Cortex of kidney (tissue), 1 donor: ENCODE data around the gene SLC22A25.
"Not testable (repeated sequence)": the region's sequence is repeated elsewhere in the genome, so short reads cannot be mapped to it uniquely, and the experiment has no call there.

Experiments used
- DNase-seq: peaks from one replicate; lab custom pipeline; 2025; lab: John Stamatoyannopoulos, UW

SLC22A25 gene

GRCh38 chr11:63243533-63243932 is at the start of gene SLC22A25:
SLC22A25 (minus strand) TSS chr11:63243599; CDS start chr11:63229652, 13,947 bp downstream.
- DNase-seq: no peak

DNA sequence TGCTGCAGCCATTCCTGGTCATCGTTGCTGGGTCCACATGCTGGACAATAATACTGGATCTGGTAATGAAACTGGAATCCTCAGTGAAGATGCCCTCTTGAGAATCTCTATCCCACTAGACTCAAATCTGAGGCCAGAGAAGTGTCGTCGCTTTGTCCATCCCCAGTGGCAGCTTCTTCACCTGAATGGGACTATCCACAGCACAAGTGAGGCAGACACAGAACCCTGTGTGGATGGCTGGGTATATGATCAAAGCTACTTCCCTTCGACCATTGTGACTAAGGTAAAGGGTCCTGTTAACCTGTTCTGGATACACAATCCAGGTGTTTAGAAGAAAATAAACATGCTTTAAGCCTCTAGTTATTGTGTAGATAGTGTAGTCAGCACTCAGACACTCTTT is 46.9 kb upstream of the SLC22A25 start:
- no peak for DNase-seq

GRCh38 chr11:63289658-63290057 is 46.3 kb upstream of the SLC22A25 start:
- DNase-seq: no peak

DNA sequence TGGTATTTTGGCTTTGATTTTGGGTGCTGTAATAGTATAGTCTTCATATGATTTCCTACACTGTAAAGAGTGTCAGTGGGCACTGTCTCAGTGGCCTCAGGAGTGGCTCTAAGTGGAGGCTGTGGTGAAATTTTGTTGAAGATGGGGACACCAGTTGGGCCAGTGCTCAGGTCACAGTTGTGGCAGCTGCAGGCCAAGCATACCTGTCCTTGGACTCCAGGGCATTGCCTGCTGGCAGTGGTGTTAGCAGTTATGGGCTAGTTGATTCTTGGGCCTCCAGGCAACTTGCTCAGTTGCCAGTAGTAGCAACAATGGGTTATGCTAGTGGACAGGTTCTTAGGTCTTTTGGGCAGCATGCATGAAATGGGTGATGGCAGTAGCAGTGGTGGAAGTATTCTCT is 39.2 kb upstream of the SLC22A25 start:
- DNase-seq: no peak

GRCh38 chr11:63280920-63281319 is 37.5 kb upstream of the SLC22A25 start:
- no peak for DNase-seq

GRCh38 chr11:63277345-63277943 is 34.0 kb upstream of the SLC22A25 start:
- no peak for DNase-seq

- no peak for DNase-seq
These were observed 31.4 kb upstream of the SLC22A25 start for GRCh38 chr11:63274776-63275175.

- DNase-seq: no peak
These were observed 30.3 kb upstream of the SLC22A25 start for GRCh38 chr11:63273685-63274084.

DNA sequence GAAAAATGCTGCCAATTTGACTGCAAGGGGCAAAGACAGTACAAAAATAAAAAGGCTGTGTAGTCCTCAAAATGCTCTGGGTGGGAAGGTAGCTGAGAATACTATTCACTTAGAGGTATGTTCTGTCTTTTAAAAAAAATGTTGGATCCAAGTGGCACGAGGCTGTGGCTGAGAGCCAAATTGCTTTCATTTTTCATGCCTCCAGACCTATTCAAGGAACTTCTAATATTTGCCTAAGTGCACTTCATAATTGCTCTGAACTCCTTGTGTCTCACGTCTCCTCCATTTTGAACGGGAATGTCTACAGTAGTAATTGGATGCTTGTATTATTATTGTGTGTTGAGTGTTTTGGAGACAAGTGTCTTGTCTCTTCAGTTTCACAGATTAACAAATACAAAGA is 19.1 kb upstream of the SLC22A25 start:
- DNase-seq: no peak

GRCh38 chr11:63251312-63251711 is 7.9 kb upstream of the SLC22A25 start:
- DNase-seq: no peak

- DNase-seq: no peak
These were observed 7.0 kb upstream of the SLC22A25 start for GRCh38 chr11:63250162-63251050.

DNA sequence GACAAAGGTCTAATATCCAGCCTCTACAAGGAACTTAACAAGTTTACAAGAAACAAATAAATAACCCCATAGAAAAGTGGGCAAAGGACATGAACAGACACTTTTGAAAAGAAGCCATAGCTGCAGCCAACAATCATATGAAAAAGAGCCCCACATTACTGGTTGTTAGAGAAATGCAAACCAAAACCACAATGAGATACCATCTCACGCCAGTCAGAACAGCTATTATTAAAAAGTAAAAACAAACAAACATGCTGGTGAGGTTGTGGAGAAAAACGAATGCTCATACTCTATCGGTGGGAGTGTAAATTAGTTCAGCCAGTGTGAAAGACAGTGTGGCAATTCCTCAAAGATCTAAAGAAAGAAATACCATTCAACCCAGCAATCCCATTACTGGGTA is 5.6 kb upstream of the SLC22A25 start:
- no peak for DNase-seq

DNA sequence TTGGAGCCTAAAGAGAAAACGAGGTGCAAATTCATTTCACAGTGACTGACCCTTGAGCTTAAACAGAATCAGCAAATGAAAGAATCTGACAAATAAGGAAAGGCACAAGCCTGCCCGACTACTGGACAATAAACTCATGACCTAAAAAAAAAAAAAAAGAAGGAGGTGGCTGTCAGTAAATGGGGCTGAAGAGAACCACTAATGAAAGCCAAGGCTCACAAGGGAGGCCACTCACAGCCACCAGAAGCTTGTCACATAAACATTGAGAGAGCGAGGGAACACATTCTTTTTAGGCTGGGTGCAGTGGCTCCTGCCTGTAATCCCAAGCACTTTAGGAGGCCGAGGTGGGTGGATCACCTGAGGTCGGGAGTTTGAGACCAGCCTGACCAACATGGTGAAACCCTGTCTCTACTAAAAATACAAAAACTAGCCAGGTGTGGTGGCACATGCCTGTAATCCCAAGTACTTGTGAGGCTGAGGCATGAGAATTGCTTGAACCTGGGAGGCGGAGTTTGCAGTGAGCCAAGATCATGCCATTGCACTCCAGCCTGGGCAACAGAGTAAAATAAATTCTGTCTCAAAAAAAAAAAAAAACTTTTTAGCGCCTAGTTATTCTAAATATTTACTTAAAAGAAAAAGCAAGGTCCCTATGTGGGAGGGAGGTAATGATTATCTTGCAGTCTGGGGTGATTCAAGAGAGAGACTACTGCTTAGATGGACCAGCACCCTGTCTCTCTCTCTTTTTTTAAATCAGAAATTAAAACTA is 4.0 kb upstream of the SLC22A25 start:
- DNase-seq: not testable (repeated sequence)

- no peak for DNase-seq
These were observed 2.6 kb upstream of the SLC22A25 start for GRCh38 chr11:63246045-63246444.

DNA sequence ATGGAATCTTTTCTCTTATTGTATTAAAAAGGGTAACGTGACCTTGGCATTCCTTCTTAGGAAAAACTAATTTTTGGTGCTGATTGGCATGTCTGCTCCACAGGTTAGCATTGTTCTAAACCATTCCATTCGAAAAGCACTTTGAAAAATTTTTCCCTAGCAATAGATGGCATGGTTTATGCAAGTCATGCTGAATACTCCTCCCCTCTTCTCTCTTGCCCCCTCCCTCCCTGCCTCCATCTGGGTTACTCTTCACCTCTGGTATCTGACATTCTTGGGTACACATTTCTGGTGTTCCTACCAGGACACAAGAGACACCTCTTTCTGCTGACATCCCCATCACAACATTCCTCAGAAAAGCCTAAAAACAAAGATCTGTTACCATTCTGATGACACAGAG is 1.5 kb upstream of the SLC22A25 start:
- DNase-seq: no peak

- no peak for DNase-seq
These were observed 1.2 kb downstream of the SLC22A25 start for GRCh38 chr11:63242089-63242781.

DNA sequence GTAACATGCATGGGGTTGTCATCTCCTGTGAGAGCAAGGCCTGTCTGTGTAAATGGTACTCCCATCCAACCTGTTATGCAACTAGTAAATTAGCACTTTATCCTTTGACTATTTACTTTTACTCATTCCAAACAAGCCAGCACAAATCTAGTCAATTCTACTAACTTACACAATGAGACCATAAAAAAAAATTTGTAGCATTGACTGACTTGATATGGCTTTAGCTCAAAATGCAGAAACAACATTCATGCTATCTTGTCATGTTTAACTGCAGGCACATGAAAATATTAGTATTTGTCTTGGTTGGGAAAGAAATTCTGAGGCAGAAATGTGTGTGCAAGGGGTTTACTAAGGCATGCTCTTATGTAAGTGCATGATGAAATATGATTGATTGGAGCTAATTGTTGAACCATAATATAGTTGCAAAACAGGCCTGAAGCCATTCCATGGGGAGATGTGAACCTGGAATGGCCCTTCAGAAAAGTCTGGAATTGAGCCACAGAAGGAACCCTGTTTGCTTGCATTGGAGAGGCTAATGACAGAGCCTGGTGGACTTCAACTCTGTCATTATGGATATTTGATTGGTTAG is 2.5 kb downstream of the SLC22A25 start:
- DNase-seq: no peak

DNA sequence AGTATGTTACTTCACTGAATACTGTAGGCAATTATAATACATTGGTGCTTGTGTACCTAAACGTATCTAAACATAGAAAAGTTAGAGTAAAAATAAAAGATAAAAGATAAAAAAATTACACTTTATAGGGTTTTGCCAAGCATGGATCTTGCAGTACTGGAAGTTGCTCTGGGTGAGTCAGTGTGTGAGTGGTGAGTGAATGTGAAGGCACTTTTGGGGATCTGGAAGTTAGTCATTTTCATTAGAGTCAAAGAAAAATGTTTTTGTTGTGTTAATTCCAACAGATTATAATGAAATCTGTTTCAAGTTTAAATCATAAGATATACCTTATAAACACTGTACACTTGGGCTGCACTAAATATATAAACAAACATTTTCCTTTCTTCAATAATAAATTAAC is 3.3 kb downstream of the SLC22A25 start:
- DNase-seq: no peak

- DNase-seq: no peak
These were observed 4.1 kb downstream of the SLC22A25 start for GRCh38 chr11:63239254-63239653.

- DNase-seq: no peak
These were observed 6.0 kb downstream of the SLC22A25 start for GRCh38 chr11:63237413-63237812.
